Kidney tubule cell (primary cell): ENCODE results near the gene U2AF2.

Source experiments
- DNase-seq: peaks from one replicate; pipeline ENCODE4 v3.0.0-alpha.2; 2018; ENCODE audit warnings: low spot score

Gene U2AF2

GRCh38 chr19:55675661-55676354 lies 21.0 kb downstream of the U2AF2 start:
- DNase-seq = peak; percentile 6

DNA sequence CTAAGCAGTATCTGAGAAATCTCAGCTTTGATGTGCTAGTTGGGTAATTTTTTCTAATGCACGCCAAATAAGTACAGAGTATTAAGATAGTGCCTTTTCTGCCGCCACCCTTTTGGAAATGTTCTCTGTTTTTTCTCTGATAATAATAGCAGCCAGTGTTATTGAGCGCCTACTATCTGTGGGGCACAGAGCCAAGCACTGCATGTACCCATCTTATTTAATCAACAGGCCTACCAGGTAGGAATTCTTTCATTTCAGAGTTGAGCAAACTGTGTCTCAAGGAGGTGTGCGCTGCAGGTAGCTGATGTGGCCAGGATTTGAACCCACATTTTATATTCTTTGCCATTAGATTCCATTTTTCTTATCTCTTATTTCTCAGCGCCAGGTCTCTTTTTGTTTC lies 21.5 kb downstream of the U2AF2 start:
- DNase-seq = peak; percentile 20

- DNase-seq = peak; percentile 63
Observed at GRCh38 chr19:55676889-55677505, 22.2 kb downstream of the U2AF2 start.

GRCh38 chr19:55677572-55678028 lies 22.8 kb downstream of the U2AF2 start:
- no peak for DNase-seq

DNA sequence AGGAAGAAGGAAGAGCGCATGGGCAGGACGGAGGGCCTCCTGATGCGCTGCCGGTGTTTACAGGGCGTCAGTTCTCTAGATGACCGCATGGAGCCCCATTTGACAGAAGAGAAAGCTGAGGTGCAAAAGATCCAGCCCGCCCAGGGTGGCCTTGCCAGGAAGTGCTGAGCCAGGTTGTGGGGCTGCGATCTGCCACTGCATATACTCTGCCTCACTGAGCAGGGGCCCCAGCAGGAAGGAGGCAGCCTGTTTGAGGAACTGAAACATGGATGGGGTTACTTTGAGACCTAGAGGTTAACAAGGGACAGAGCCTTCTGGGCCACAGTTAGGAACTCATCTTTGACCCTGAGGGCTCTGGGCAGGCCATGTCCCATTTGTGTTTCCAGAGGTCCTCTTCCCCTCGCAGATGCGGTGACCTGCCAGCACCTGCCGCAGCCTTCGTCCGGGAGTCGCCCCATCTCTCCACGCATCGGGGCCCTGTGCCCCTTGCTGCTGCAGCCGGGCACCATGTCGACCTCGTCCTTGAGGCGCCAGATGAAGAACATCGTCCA lies 23.4 kb downstream of the U2AF2 start:
- no peak for DNase-seq

GRCh38 chr19:55679343-55680257 lies 24.8 kb downstream of the U2AF2 start:
- DNase-seq = peak; percentile 84

DNA sequence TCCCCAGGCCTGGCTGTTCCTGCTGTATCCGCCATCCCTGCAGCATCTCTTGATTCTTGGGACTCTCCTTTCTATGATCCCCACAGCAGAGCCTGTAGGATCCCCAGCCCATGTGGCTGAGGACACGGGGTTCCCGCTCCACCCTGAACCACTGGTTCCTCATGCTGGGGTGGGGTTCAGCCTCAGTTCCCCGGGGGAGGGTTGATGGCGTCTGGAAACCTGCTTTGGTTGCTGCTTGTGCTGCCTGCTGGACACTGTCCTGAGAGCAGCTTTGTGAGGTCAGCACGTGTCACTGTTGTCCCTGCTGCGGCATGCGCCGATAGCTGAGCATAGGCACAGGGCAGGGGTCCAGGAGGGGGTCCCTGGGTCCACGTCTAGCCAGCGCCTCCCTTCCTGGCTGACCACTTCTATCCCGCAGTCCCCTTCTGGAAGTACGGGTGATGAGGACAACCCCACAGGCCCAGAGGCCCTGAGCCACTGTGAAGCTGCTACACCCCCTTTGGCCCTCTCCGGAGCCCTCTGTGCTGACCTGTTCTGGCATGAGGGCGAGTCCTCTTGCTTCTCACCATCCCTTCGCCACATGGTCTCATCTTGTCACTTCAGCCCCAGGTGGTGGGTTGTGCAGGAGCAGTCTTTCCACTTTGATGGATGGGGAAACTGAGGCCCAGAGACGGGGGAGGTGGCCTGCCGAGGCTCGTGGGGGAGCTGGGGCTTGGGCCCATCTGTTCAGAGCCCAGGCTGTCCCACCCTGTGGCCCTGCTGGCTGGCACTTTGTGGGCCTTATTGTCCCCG lies 25.7 kb downstream of the U2AF2 start:
- DNase-seq = no peak

DNA sequence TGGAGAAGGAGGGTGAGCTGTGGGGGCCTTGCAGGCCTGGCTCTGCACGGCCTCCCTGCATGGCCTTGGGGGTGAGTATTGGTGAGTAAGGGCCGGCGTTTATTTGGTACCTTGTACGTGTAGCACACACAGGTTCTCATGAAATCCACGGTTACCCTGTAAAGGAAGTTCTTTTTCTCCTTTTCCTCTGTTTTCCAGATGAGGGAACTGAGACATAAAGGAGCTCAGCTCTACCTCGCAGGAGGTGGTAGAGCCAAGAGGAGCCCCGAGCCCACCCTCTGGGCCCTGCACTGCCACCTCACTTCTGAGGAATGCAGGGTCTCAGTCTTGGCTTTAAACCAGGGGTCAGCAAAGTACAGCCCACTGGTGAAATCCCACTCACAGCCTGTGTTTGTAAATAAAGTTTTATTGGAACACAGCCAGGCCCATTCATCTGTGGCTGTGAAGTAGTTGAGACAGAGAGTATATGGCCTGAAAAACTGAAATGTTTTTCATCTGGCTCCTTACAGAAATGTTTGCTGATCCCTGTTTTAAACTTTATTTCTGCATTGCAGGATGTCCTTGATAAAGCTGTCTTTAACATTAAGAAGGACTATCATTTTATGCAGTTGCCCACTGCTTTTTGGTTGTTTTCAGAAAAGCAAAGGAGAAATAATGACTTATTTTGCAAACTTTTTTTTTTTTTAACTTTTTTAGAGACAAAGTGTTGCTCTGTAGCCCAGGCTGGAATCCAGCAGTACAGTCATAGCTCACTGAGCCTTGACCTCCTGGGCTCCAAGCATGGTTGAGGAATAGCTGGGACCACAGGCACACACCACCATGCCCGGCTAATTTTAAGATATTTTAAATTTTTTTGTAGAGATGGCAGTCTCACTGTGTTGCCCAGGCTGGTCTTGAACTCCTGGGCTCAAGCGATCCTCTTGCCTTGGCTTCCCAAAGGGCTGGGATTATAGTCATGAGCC lies 26.6 kb downstream of the U2AF2 start:
- DNase-seq = peak; percentile 76

GRCh38 chr19:55683449-55684261 lies 28.8 kb downstream of the U2AF2 start:
- peak; percentile 67 for DNase-seq

DNA sequence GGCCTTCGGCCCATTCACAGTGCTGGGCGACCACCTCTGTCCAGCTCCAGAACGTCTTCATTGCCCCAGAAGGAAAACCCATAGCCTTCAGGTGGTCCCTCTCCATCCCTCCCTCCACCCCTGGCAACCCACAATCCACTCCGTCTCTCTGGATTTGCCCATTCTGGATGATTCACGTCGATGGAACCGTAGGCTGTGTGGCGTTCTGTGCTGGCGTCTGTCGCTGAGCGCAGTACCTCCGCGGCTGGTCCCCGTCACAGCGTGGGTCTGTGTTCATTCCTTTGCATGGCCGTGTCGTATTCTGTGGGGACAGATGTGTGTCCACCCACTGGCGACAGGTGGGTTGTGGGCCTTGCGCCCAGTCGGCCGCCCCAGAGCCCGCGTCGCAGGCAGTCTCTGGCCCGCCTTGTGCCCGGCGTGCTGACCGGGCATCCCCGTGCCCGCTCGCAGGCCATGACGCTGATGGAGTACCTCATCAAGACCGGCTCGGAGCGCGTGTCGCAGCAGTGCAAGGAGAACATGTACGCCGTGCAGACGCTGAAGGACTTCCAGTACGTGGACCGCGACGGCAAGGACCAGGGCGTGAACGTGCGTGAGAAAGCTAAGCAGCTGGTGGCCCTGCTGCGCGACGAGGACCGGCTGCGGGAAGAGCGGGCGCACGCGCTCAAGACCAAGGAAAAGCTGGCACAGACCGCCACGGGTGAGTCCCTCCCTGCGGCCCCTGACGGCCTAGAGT lies 30.3 kb downstream of the U2AF2 start:
- no peak for DNase-seq

- DNase-seq = no peak
Observed at GRCh38 chr19:55685776-55686175, 30.9 kb downstream of the U2AF2 start.

- no peak for DNase-seq
Observed at GRCh38 chr19:55686311-55687050, 31.6 kb downstream of the U2AF2 start.

GRCh38 chr19:55687281-55688201 lies 32.7 kb downstream of the U2AF2 start:
- DNase-seq = no peak

DNA sequence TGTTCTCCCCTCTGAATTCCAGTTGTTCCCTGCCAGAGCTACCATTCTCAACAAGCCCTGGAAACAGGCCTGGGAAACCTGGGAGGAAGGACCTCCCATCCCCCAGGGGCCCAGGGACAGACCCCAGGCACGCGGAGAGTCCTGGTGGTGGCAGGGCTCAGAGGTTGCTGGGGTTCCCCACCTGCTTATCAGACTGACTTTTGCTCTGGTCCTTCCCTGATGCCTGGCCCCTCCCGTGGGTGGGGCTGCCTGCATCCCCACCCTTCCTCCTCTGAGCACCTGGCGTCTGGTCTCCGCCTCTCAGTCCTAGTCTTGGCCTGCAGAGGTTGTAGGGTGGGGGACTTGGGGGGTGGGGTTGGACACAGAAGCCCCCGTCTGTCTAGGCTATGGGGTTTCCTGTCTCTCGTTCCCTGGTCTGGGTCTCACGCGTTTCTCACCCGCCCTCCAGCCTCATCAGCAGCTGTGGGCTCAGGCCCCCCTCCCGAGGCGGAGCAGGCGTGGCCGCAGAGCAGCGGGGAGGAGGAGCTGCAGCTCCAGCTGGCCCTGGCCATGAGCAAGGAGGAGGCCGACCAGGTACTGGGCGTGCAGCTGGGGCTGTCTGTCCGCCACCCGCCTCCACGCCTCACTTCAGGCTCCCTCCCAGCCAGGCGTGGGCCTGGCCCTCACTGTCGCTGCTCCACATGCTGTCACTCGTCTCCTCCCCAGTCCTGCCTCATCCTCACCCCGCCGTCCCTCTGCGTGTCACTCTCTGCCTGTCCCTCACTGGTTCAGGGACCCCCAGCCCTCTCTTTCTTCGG lies 33.8 kb downstream of the U2AF2 start:
- DNase-seq = peak; percentile 30

GRCh38 chr19:55689411-55690108 lies 34.7 kb downstream of the U2AF2 start:
- no peak for DNase-seq
